IPS-18c (cell line): ENCODE measurements around the gene ZNF300.
"Not testable (repeated sequence)": the region's sequence is repeated elsewhere in the genome, so short reads cannot be mapped to it uniquely, and the experiment has no call there.

Experiments used
- H3K4me3 ChIP-seq: 2 replicates; pipeline ENCODE4 v1.7.0; 2013; ENCODE audit warnings: low read depth, mild to moderate bottlenecking, low read length, moderate library complexity; ENCODE audit not compliant: insufficient read depth
- H3K9me3 ChIP-seq: one replicate; pipeline ENCODE4 v1.6.1; 2013; ENCODE audit warnings: mild to moderate bottlenecking, low read length, moderate library complexity; ENCODE audit not compliant: control insufficient read depth, insufficient read depth

The ZNF300 gene

GRCh38 chr5:150848271-150848670 lies 56.5 kb downstream of the ZNF300 start:
- Histone ChIP-seq H3K9me3 (peaks cover 4% of the 10 kb centered on the region), H3K4me3 (no peak overlapping the region)

- no peak overlapping the region for H3K4me3 ChIP-seq
- H3K9me3 ChIP-seq: peaks cover 4% of the 10 kb centered on the region
These were observed 57.5 kb downstream of the ZNF300 start for GRCh38 chr5:150847334-150847695.

GRCh38 chr5:150846654-150847333 lies 58.0 kb downstream of the ZNF300 start:
- H3K4me3 ChIP-seq: no peak overlapping the region
- H3K9me3 ChIP-seq: peaks cover 4% of the 10 kb centered on the region

- not testable (repeated sequence) for H3K4me3 ChIP-seq, H3K9me3 ChIP-seq
These were observed 58.5 kb downstream of the ZNF300 start, which contains the start of gene IRGM for GRCh38 chr5:150846308-150846653. Gene IRGM, plus strand, starts transcription at chr5:150846521. Its CDS starts 1,603 bp downstream, at chr5:150848124.

DNA sequence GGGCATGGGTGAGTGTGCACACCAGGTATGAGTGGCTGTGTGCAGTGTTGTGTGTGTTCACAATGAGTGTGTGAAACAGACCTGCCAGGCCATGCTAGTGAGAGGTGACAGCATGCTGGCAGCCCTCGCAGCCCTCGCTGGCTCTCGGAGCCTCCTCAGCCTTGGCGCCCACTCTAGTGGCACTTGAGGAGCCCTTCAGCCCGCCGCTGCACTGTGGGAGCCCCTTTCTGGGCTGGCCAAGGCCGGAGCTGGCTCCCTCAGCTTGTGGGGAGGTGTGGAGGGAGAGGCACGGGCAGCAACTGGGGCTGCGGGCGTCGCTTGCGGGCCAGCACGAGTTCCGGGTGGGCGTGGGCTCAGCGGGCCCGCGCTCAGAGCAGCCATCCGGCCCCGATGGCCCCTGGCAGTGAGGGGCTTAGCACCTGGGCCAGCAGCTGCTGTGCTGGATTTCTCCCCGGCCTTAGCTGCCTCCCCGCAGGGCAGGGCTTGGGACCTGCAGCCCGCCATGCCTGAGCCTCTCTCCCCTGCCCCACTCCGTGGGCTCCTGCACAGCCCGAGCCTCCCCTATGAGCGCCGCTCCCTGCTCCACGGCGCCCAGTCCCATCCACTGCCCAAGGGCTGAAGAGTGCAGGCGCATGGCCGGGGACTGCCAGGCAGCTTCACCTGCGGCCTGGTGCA lies 59.5 kb downstream of the ZNF300 start:
- not testable (repeated sequence) for H3K9me3 ChIP-seq, H3K4me3 ChIP-seq
